Nephron progenitor cell (in vitro differentiated cells): Measurements from ENCODE around the gene NFASC.

Experiments used
- DNase-seq: peaks from one replicate; pipeline ENCODE4 v3.0.0; 2021
- H3K27ac Mint-ChIP-seq: 2 replicates; pipeline ENCODE4 v1.8.0; 2021; ENCODE audit warnings: mild to moderate bottlenecking, moderate library complexity, mixed read lengths
- H3K27me3 Mint-ChIP-seq: 2 replicates; pipeline ENCODE4 v1.8.0; 2021; ENCODE audit warnings: mild to moderate bottlenecking, low read depth, mixed read lengths; ENCODE audit not compliant: poor library complexity
- H3K36me3 Mint-ChIP-seq: 2 replicates; pipeline ENCODE4 v1.8.0; 2021; ENCODE audit warnings: low read depth, mixed read lengths
- H3K4me1 Mint-ChIP-seq: 2 replicates; pipeline ENCODE4 v1.8.0; 2021; ENCODE audit warnings: mixed read lengths
- H3K4me3 Mint-ChIP-seq: 2 replicates; pipeline ENCODE4 v1.8.0; 2021; ENCODE audit warnings: mild to moderate bottlenecking, moderate library complexity, mixed read lengths
- H3K9me3 Mint-ChIP-seq: 2 replicates; pipeline ENCODE4 v1.8.0; 2021; ENCODE audit warnings: mild to moderate bottlenecking, moderate library complexity, mixed read lengths
- TF ChIP-seq, protein P1 (sequence below): fragments of 200-600 bp; sonication (generic); IDR thresholded peaks from 2 replicates; pipeline ENCODE4 v1.5.0; 2021; ENCODE audit warnings: antibody characterized with exemption

Gene NFASC

GRCh38 chr1:204902671-204903070 lies 32.0 kb downstream of the NFASC start:
- TF ChIP-seq, protein P1, sequence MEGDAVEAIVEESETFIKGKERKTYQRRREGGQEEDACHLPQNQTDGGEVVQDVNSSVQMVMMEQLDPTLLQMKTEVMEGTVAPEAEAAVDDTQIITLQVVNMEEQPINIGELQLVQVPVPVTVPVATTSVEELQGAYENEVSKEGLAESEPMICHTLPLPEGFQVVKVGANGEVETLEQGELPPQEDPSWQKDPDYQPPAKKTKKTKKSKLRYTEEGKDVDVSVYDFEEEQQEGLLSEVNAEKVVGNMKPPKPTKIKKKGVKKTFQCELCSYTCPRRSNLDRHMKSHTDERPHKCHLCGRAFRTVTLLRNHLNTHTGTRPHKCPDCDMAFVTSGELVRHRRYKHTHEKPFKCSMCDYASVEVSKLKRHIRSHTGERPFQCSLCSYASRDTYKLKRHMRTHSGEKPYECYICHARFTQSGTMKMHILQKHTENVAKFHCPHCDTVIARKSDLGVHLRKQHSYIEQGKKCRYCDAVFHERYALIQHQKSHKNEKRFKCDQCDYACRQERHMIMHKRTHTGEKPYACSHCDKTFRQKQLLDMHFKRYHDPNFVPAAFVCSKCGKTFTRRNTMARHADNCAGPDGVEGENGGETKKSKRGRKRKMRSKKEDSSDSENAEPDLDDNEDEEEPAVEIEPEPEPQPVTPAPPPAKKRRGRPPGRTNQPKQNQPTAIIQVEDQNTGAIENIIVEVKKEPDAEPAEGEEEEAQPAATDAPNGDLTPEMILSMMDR, result no peak
- peaks cover 41% of the 10 kb centered on the region for H3K27me3 Mint-ChIP-seq
- H3K4me1 Mint-ChIP-seq, result peaks cover 25% of the 10 kb centered on the region
- H3K36me3 Mint-ChIP-seq, result no peaks in the 10 kb centered on the region
- no peaks in the 10 kb centered on the region for H3K9me3 Mint-ChIP-seq
- no peak for DNase-seq
- H3K4me3 Mint-ChIP-seq, result no peak overlapping the region
- H3K27ac Mint-ChIP-seq, result no peak overlapping the region

GRCh38 chr1:204904228-204904810 lies 33.7 kb downstream of the NFASC start:
- Mint-ChIP-seq H3K36me3 (no peaks in the 10 kb centered on the region), H3K9me3 (no peaks in the 10 kb centered on the region), H3K4me1 (peaks cover 25% of the 10 kb centered on the region), H3K27me3 (peaks cover 32% of the 10 kb centered on the region), H3K27ac (no peak overlapping the region), H3K4me3 (no peak overlapping the region)
- TF ChIP-seq, protein P1, result no peak
- DNase-seq, result no peak

DNA sequence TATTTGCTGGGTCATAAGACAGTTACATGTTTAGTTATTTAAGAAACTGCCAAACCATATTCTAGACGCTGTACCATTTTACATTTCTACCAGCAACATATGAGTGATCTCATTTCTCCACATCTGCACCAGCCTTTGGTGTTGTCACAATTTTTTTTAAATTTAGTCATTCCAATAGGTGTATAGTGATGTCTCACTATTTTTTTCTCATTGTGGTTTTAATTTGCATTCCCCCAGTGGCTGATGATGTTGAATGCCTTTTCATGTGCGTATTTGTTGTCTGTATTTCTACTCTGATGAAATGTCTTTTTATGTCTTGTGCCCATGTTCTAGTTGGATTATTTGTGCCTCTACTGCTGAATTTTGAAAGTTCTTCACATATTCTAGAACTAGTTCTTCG lies 38.4 kb downstream of the NFASC start:
- TF ChIP-seq, protein P1, result no peak
- no peaks in the 10 kb centered on the region for H3K36me3 Mint-ChIP-seq
- H3K27me3 Mint-ChIP-seq, result peaks cover 12% of the 10 kb centered on the region
- no peaks in the 10 kb centered on the region for H3K4me1 Mint-ChIP-seq
- DNase-seq, result no peak
- no peak overlapping the region for H3K27ac Mint-ChIP-seq
- no peak overlapping the region for H3K4me3 Mint-ChIP-seq
- peaks cover 4% of the 10 kb centered on the region for H3K9me3 Mint-ChIP-seq

DNA sequence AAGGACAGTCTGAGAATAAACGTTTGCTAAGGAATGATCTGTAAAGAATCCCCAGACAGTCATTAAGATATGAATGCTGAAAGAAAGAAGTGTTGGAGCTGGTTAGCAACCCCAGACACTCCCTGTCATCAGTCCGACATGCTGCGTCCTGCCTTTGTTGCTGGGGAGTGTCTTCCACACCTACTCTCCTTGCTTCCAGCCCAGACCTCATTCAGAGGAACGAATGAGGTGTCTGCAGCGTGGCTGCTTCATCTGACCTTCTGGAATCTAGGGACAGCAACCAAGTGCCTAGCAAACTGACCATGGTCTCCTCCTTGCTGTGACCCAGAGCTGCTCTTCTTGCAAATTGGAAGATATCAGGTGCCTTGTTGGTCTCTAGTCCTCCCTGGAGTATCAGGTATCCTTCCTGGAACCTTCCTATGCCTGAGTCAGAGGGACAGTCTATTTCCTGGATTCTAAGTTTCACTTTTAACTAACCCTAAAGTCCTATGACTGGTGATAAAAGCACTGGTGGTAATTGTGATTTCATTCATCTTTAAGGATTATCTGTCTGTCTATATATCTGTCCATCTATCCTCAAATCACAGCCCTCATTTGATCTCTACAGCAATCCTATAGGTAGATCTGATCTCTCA lies 45.3 kb downstream of the NFASC start:
- DNase-seq, result no peak
- H3K4me1 Mint-ChIP-seq, result peaks cover 21% of the 10 kb centered on the region
- peaks cover 11% of the 10 kb centered on the region for H3K9me3 Mint-ChIP-seq
- no peak overlapping the region for H3K4me3 Mint-ChIP-seq
- TF ChIP-seq, protein P1, result no peak
- H3K27ac Mint-ChIP-seq, result no peak overlapping the region
- peaks cover 2% of the 10 kb centered on the region for H3K27me3 Mint-ChIP-seq
- H3K36me3 Mint-ChIP-seq, result no peaks in the 10 kb centered on the region

DNA sequence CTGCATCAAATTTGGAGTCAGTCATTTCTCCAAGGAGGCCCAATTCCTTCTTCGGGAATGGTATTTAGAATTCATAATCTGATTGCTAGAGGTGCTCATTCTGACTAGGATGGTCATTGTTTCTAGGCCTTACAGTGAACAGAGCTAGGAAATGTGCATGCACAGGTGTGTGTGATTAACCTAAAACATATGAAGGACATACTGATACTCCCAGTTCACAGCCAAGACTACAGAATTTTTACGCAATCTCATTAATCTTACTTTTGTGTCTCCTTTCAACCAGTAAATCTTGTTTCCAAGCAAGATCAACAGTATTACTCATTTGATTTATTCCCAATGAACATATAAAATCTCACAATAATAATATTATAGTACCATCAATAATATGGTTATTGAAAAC lies 47.1 kb downstream of the NFASC start:
- Mint-ChIP-seq H3K4me3 (no peak overlapping the region), H3K36me3 (no peaks in the 10 kb centered on the region), H3K9me3 (peaks cover 9% of the 10 kb centered on the region), H3K27me3 (peaks cover 3% of the 10 kb centered on the region), H3K27ac (no peak overlapping the region), H3K4me1 (peaks cover 39% of the 10 kb centered on the region)
- no peak for DNase-seq
- TF ChIP-seq, protein P1, result no peak

DNA sequence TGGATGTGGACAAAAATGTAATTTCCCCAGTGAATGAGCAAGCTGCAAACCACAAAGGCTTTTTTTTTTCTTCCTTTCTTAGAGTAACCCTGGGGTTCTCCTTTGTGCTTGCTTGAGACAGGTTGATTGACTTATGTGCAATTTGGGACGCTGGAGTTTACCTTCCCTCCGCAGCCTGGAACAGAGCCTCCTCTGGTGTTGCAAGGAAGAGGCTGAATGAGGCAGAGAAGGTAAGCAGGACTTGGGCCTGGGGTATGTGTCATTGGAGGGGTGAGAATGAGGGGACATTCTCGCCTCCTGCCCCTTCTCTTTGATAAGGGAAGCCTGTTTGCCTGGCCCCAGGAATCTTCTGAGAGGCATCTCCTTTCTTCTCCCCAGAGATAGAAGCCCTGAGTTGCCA lies 49.8 kb downstream of the NFASC start:
- peaks cover 60% of the 10 kb centered on the region for H3K4me1 Mint-ChIP-seq
- no peak for DNase-seq
- H3K36me3 Mint-ChIP-seq, result no peaks in the 10 kb centered on the region
- H3K27ac Mint-ChIP-seq, result no peak overlapping the region
- peaks cover 9% of the 10 kb centered on the region for H3K9me3 Mint-ChIP-seq
- TF ChIP-seq, protein P1, result no peak
- H3K27me3 Mint-ChIP-seq, result peaks cover 12% of the 10 kb centered on the region
- no peak overlapping the region for H3K4me3 Mint-ChIP-seq
